Stimulated activated CD8-positive, alpha-beta memory T cell treated with anti-CD3 and anti-CD28 coated beads, Interleukin-15, amount 100 ng/mL, for 24 hours (primary cell): ENCODE data around the gene NBAS.
"Not testable (repeated sequence)": the region's sequence is repeated elsewhere in the genome, so short reads cannot be mapped to it uniquely, and the experiment has no call there.

Experiments
- DNase-seq: peaks from one replicate; pipeline ENCODE4 v3.0.0-alpha.2; 2020; ENCODE audit warnings: low read depth

The NBAS gene

DNA sequence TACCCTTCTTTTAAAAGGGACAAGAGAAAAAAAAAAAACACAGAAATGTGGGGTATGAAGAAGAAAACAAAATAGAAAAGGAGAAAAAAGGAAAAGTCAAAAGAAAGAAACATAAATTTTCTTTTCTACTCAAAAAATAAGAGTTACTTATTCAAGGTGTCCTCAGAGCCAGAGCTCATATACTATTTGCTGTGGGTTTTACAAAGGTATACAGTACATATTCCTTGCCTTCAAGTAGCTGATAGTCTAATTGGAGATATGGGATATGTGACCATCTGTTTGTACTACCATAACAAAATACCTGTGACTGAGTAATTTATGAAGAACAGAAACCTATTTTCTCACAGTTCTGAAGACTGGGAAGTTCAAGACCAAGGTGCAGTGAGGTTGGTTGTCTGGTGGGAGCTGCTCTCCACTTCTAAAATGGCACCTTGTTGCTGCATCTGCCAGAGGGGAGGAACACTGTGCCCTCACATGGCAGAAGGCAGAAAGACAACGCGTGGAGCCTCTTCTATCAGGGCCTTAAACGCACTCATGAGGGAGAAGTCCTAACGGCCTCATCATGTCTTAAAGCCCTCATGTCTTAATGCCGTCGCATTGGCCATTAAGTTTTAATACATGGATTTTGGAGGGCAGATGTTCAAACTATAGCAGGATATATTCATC is 33.9 kb downstream of the NBAS start:
- DNase-seq, result no peak

DNA sequence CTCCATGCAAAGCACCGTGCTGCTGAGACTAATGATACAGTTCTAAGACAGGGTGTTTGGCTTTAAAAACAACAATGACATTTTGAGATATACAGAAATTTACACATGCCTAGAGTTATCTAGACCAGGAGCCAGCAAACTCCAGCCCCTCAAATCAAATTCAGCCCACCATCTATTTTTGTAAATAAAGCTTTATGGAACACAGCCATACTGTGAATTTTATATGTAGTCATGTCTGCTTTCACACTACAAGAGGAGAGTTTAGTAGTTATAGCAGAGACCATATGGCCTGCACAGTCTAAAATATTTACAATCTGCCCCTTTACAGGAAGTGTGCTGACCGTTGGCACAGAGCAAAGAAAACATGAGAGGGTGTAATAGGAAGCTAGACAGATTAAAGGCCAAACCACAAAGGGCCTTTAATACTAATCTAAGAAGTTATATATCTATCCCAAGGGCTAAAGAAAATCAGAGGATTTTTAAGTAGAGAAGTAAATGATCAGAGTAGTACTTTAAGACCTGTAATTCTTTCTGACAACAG is 39.4 kb downstream of the NBAS start:
- no peak for DNase-seq

DNA sequence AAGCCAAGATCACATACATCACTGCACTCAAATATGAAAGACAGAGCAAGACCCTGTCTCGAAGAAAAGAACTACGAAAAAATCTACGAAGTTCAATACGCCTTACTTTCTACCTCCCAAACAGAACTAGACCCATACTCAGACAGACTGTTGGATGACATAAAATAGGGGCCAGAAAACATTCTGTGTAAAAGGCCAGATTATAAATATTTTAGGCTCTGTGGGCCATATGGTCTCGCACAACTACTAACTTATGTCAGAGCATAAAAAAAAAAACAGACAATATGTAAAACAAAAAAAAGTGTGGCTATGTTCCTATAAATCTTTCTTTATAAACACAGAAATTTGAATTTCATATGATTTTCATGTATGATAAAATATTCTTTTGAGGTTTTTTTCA is 40.8 kb downstream of the NBAS start:
- DNase-seq, result no peak

GRCh38 chr2:15518759-15519158 is 42.4 kb downstream of the NBAS start:
- not testable (repeated sequence) for DNase-seq

DNA sequence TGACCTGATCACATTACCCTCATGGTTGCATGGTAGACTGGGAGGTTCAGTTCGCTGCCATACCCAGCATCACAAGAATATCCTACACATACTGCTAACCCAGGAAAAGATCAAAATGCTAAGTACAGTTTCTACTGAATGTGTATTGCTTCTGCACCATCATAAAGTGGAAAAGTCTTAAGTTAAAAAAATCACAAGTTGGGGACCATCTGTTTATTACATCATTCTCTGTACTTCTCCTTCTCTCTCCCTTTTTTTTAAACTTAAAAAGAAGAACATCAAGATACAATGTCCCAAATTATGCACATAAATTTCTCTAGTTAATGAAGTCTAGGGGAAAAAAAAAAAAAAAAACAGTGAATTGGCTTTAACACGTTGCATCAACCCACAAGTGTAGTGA is 43.3 kb downstream of the NBAS start:
- no peak for DNase-seq

GRCh38 chr2:15511686-15512085 is 49.4 kb downstream of the NBAS start:
- DNase-seq, result no peak

GRCh38 chr2:15510552-15510951 is 50.6 kb downstream of the NBAS start:
- DNase-seq, result no peak

DNA sequence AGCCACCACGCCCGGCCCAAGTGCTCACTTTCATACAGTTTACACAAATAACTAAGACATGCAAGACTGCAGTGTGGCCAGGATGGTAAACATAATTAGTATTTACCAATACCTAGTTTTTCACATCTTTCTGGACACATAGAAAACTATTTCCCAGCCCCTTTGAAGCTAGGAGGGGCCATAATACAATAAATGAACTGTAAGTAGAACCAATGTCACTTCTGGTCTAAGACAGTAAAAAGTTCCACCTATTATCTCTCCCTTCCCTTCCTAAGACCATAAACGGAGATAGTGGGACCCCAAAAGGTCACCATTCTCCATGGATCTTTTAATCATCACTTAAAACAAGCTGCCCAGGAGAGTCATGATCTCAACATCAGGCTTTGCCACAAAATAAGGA is 51.0 kb downstream of the NBAS start:
- no peak for DNase-seq

DNA sequence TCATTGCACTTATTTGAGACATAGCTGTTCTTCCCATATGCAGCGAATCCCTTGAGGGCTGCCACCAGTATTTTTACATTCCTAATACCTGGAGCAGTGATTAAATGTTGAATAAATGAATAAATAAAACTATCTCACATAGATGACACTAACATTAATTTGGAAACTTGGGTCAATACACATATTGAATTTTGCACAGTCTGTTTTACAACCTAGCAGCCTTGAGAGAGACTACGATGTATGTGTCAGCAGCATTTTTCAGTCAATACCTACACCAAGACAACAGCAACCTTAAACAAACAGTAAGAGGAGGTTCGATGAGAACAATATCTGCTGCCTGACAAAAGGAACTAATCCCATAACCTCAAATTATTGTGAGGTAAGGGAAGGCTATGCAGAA is 53.4 kb downstream of the NBAS start:
- no peak for DNase-seq

DNA sequence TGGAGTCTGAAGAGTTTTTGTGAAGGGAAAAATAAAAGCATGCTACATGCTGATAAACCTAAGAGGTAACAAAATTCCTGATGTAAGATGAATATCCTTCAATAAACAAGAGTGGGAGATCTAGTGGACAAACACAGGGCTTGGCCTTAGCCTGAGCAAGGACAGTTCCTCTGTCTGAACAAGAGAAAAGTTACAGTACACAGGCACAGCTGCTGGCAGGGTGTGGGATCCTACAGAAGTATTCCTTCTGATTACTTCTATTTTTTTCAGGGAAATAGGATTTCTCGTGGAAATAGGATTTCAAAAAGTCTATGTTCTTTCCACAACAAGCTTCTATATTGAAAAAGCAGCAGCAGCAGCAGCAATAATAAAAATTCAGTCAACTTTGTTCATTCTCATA is 54.1 kb downstream of the NBAS start:
- no peak for DNase-seq

DNA sequence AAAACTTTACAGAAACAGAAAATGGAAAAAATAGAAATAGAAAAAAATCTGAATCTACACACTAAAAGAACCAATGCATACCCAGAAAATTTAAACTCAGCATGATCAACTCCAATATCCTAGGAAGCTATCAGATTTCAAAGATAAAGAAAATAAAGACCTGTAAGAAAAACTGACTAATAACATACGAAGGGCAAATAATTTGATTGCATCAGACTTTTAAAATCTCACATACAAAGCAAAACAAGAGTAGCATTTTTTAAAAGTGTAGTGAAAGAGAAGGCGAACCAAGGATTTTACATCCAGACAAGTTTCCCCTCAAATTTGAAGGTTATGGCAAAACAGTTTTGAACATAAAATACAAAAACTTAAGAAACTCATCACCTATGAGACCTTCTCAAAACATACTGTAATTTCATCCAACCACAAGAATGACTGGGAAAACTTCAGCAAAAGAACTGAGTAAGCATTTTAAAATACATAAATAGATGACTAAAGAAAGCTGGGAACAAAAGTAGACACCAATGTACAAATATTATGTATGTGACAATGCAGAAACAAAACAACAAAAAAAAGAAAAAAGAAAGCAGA is 54.8 kb downstream of the NBAS start:
- no peak for DNase-seq

GRCh38 chr2:15504882-15505663 is 56.1 kb downstream of the NBAS start:
- DNase-seq, result no peak

- DNase-seq, result not testable (repeated sequence)
Measured at GRCh38 chr2:15499251-15499650, 61.9 kb downstream of the NBAS start.

GRCh38 chr2:15498554-15498953 is 62.6 kb downstream of the NBAS start:
- no peak for DNase-seq

DNA sequence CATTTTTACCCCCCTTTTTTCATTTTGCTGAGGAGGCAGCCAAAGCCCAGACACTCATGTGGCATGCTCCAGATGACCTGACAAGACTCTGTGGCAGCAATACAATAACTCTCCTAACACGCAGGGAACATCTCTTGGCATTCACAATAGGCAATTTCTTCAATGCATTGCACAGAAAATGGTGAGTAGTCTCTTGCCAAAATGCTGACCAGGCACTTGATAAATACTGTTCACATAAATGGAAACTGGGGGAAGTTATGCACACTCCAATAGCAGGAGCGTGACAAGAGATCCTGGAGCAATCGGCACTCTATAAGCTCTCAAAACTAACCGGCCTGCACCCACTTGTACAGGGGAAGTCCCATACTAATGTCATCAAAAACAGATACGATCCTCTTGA is 66.3 kb downstream of the NBAS start:
- no peak for DNase-seq

DNA sequence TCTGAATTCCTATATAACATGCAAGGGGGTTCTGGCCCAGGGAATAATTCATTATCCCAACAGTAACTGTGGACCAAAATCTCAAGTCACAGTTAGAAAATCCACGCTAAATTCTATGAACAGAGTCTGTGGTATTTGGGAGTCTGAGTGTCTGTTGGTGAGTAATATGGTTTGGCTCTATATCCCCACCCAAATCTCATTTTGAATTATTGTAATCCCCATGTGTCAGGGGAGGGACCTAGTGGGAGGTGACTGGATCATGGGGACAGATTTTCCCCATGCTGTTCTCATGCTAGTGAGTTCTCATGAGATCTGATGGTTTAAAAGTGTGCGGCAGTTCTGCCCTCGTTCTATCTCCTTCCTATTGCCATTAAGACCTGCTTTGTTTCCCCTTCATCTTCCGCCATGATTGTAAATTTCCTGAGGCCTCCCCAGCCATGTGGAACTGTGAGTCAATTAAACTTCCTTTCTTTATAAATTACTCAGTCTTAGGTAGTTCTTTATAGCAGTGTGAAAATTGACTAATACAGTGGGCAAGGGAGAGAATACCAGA is 68.3 kb downstream of the NBAS start:
- no peak for DNase-seq

DNA sequence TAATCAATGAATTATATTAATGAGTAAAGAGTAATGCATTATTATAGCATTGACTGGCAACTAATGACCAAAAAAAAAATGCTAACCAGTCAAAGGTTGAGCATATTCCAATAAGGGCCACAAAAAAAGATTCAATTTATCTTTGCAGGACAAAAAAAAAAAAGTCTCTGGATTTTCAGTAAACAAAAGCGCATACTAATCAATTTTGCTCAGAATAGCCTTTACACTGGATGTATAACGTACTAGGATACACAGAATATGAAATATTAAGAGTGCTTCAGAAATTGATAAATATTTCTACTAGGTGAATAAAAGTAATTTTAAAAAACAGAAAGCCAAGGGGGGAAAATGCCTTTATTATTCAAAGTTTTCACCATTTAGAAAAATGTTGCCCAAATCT is 74.4 kb downstream of the NBAS start:
- DNase-seq, result no peak

DNA sequence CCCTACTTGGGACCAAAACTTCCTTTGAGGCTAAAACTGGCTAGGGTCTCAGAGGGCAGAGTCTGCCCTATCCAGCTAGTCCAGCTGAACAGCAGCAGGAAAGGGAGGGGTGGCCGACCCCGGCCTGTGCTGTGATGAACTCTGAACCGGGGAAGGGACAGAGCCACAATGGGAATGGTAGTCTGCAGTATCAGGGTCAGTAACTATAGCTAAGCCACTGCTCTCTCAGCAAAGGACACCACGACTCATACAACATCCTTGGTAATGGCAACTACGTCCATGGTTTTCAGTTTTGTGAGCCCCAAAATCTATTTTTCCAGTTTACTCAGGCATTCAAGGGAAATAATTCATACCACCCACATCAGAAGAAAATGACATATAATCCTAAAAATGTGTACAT is 75.2 kb downstream of the NBAS start:
- DNase-seq, result no peak

DNA sequence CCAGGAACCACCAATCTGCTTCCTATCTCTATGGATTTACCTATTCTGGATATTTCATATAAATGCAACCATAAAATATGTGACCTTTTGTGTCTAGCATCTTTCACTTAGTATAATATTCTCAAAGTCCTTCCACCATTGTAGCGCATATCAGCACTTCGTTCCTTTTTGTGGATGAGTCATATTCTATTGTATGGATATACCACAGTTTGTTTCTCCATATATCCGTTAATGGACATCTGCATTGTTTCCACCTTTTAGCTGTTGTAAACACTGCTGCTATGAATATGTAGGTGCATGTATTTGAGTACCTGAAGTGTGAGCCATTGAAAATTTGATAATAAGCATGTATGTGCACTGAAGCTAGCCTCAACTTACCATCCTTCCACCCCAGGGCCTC is 80.1 kb downstream of the NBAS start:
- no peak for DNase-seq

DNA sequence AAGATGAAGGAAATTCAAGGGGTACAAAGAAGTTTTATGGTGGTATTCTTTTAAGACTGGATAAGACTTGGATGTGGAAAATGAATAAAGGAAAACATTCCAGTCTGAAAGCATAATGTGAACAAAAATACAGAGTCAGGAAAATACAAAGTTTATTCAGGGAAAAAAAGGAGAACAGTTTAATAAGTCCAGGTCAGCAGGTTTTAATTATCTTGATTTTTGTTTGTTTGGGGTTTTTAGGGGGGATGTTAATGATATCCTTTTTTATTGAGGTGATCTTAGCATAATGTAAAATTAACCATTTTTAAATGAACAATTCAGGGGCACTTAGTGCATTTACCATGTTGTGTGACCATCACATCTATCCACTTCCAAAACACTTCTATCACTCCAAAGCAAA is 80.6 kb downstream of the NBAS start:
- DNase-seq, result no peak

GRCh38 chr2:15472876-15473275 is 88.3 kb downstream of the NBAS start:
- DNase-seq, result no peak

GRCh38 chr2:15472133-15472532 is 89.0 kb downstream of the NBAS start:
- DNase-seq, result no peak

- DNase-seq, result no peak
Measured at GRCh38 chr2:15471606-15472005, 89.5 kb downstream of the NBAS start.
